HepG2 (cell line): ENCODE results near the gene RBCK1. TPM values are rescaled to one million over a fixed set of nuclear protein-coding genes. Genes with fewer than 3 reads are reported as not detected.

ENCODE experiments used
- ATAC-seq: fragments of 200-7000 bp; cut with Tn5 transposase; 3 replicates; pipeline ENCODE4 v1.9.1; 2020; ENCODE audit warnings: mild to moderate bottlenecking, moderate library complexity
- BruUV-seq: library from RNA; stranded (reverse); fragments of 400-500 nt; replicated peaks from 2 replicates; lab custom pipeline; 2021; lab: Mats Ljungman, UMichigan
- CTCF ChIA-PET: fragments of 300-600 bp; formaldehyde crosslinking; extraction: SDS; loops from one replicate; lab custom pipeline; 2021; ENCODE audit warnings: low total read pairs, inconsistent platforms, low intra/inter-chr PET ratio; lab: Yijun Ruan, JAX
- POLR2A ChIA-PET: fragments of 350-600 bp; sonication (Branson Sonifier 250); formaldehyde crosslinking; loops from one replicate; lab custom pipeline; 2020; ENCODE audit warnings: antibody characterized with exemption, inconsistent platforms; lab: Yijun Ruan, JAX
- DNase-seq: peaks from one replicate; pipeline ENCODE4 v3.0.0-alpha.2; 2015; ENCODE audit warnings: low spot score
- FAIRE-seq: peaks from 3 replicates; lab custom pipeline; 2011; peaks lifted over from hg19 to GRCh38; lab: Jason Lieb, UNC
- H2AFZ ChIP-seq: one replicate; pipeline ENCODE4 v1.6.1; 2011; ENCODE audit warnings: low read length, inconsistent platforms
- H3K27ac ChIP-seq: fragments of 300-600 bp; 3 replicates; pipeline ENCODE4 v1.8.0; 2011; ENCODE audit warnings: mixed run types, mild to moderate bottlenecking, mixed read lengths, low read length, inconsistent platforms; ENCODE audit not compliant: insufficient read depth; ENCODE audit errors: extremely low read length
- H3K27me3 ChIP-seq, 2 experiments: fragments of 200-600 bp in 1 of 2; 2 replicates in 1 of 2; 3 replicates in 1 of 2; pipeline versions ENCODE4 v1.6.0 to v1.8.0; 2011; ENCODE audit warnings: low read length in 2 of 2, mild to moderate bottlenecking in 2 of 2, moderate library complexity in 2 of 2, inconsistent platforms in 1 of 2; ENCODE audit not compliant: insufficient read depth in 2 of 2, control insufficient read depth in 1 of 2
- H3K36me3 ChIP-seq, 2 experiments: fragments of 200-600 bp in 1 of 2; replicated peaks in 1 of 2; 2 replicates in 1 of 2; 3 replicates in 1 of 2; pipeline versions ENCODE4 v1.5.1 to v1.8.0; 2011; ENCODE audit warnings: low read length in 2 of 2, inconsistent platforms in 1 of 2; ENCODE audit not compliant: insufficient read depth in 2 of 2, control insufficient read depth in 1 of 2
- H3K4me1 ChIP-seq: 2 replicates; pipeline ENCODE4 v1.5.1; 2012; ENCODE audit warnings: low read length, inconsistent platforms; ENCODE audit not compliant: insufficient read depth
- H3K4me2 ChIP-seq: 2 replicates; pipeline ENCODE4 v1.6.0; 2011; ENCODE audit warnings: low read depth, low read length, inconsistent platforms
- H3K4me3 ChIP-seq, 3 experiments: fragments of 200-600 bp in 1 of 3; sonication (generic), shearing (Covaris generic) in 1 of 3; replicated peaks in 1 of 3; 2 replicates each; pipeline ENCODE4 v1.5.1; 2011 to 2016; ENCODE audit warnings: low read length in 3 of 3, inconsistent platforms in 2 of 3, low read depth in 2 of 3, mild to moderate bottlenecking in 2 of 3, control low read depth in 1 of 3, mixed read lengths in 1 of 3; ENCODE audit not compliant: insufficient read depth in 1 of 3
- H3K79me2 ChIP-seq: one replicate; pipeline ENCODE4 v1.6.1; 2011; ENCODE audit warnings: low read length, inconsistent platforms; ENCODE audit not compliant: insufficient read depth
- H3K9ac ChIP-seq: 2 replicates; pipeline ENCODE4 v1.6.0; 2011; ENCODE audit warnings: mild to moderate bottlenecking, low read depth, low read length, inconsistent platforms; ENCODE audit not compliant: insufficient read depth
- H3K9me3 ChIP-seq: 2 replicates; pipeline ENCODE4 v1.5.1; 2012; ENCODE audit warnings: mild to moderate bottlenecking, low read length
- H4K20me1 ChIP-seq: 2 replicates; pipeline ENCODE4 v1.6.0; 2011; ENCODE audit warnings: inconsistent platforms, mild to moderate bottlenecking, low read length, moderate library complexity; ENCODE audit not compliant: insufficient read depth
- CHCHD3 ChIP-seq: sonication (generic); formaldehyde crosslinking; IDR thresholded peaks from 2 replicates; pipeline ENCODE4 v1.8.0; 2022; ENCODE audit warnings: mild to moderate bottlenecking, missing genetic modification reagents, moderate library complexity
- ERF ChIP-seq: IDR thresholded peaks from 2 replicates; pipeline ENCODE4 v1.6.1; 2018; ENCODE audit warnings: missing biosample characterization, missing genetic modification reagents
- GATAD2A ChIP-seq: IDR thresholded peaks from 2 replicates; pipeline ENCODE4 v1.6.1; 2016
- GZF1 ChIP-seq: sonication (generic); formaldehyde crosslinking; IDR thresholded peaks from 2 replicates; pipeline ENCODE4 v1.5.1; 2020; ENCODE audit warnings: mild to moderate bottlenecking, missing genetic modification reagents
- IKZF1 ChIP-seq: fragments of 450-650 bp; IDR thresholded peaks from 2 replicates; pipeline ENCODE4 v1.7.1; 2016
- JARID2 ChIP-seq: sonication (generic); formaldehyde crosslinking; IDR thresholded peaks from 2 replicates; pipeline ENCODE4 v1.8.1; 2023; ENCODE audit warnings: missing genetic modification reagents, inconsistent platforms; ENCODE audit not compliant: insufficient replicate concordance
- KAT7 ChIP-seq: IDR thresholded peaks from 2 replicates; pipeline ENCODE4 v1.6.1; 2018; ENCODE audit warnings: borderline replicate concordance, missing compliant biosample characterization
- MAX ChIP-seq: IDR thresholded peaks from 2 replicates; pipeline ENCODE4 v1.6.1; 2012; ENCODE audit warnings: inconsistent platforms
- MBD4 ChIP-seq: IDR thresholded peaks from 2 replicates; pipeline ENCODE4 v1.6.1; 2012; ENCODE audit warnings: low read length, inconsistent platforms, borderline replicate concordance
- MED13 ChIP-seq: sonication (generic); formaldehyde crosslinking; IDR thresholded peaks from 2 replicates; pipeline ENCODE4 v1.5.0; 2020; ENCODE audit warnings: missing genetic modification reagents
- MXD3 ChIP-seq: IDR thresholded peaks from 2 replicates; pipeline ENCODE4 v1.6.1; 2016; ENCODE audit warnings: mild to moderate bottlenecking, missing biosample characterization, missing genetic modification reagents
- MYC ChIP-seq: sonication (generic); formaldehyde crosslinking; IDR thresholded peaks from 2 replicates; pipeline ENCODE4 v1.9.0; 2021; ENCODE audit warnings: missing genetic modification reagents, borderline replicate concordance
- NFYC ChIP-seq: IDR thresholded peaks from 2 replicates; pipeline ENCODE4 v1.6.1; 2016; ENCODE audit warnings: missing genetic modification reagents, missing compliant biosample characterization
- NRL ChIP-seq: sonication (generic); formaldehyde crosslinking; IDR thresholded peaks from 2 replicates; pipeline ENCODE4 v1.5.0; 2020; ENCODE audit warnings: missing genetic modification reagents, mild to moderate bottlenecking, moderate library complexity, borderline replicate concordance
- REXO4 ChIP-seq: sonication (generic); formaldehyde crosslinking; IDR thresholded peaks from 2 replicates; pipeline ENCODE4 v1.8.0; 2022; ENCODE audit warnings: missing genetic modification reagents, mild to moderate bottlenecking, borderline replicate concordance
- SNRNP70 ChIP-seq: fragments of 200-400 bp; formaldehyde crosslinking; IDR thresholded peaks from 2 replicates; pipeline ENCODE4 v1.6.1; 2017; ENCODE audit warnings: mild to moderate bottlenecking, low read depth, low read length, moderate library complexity
- SOX13 ChIP-seq, 3 experiments: fragments of 450-650 bp in 1 of 3; sonication (generic) in 1 of 3; formaldehyde crosslinking in 1 of 3; IDR thresholded peaks in 2 of 3; conservative IDR thresholded peaks in 1 of 3; 2 replicates each; pipeline versions ENCODE4 v1.5.0 to v1.6.1; 2016 to 2020; ENCODE audit warnings: antibody characterized with exemption in 1 of 3, mild to moderate bottlenecking in 1 of 3, missing compliant biosample characterization in 1 of 3, missing genetic modification reagents in 1 of 3, moderate library complexity in 1 of 3
- SUZ12 ChIP-seq: fragments of 150-350 bp; IDR thresholded peaks from 2 replicates; pipeline ENCODE4 v1.6.1; 2014; ENCODE audit warnings: low read depth, low read length
- SYNCRIP ChIP-seq: fragments of 200-400 bp; formaldehyde crosslinking; IDR thresholded peaks from 2 replicates; pipeline ENCODE4 v1.6.1; 2018; ENCODE audit warnings: mild to moderate bottlenecking, low read depth, low read length; ENCODE audit not compliant: insufficient read depth
- TEAD3 ChIP-seq: optimal IDR thresholded peaks from 2 replicates; pipeline ENCODE3; 2016; ENCODE audit warnings: borderline replicate concordance
- ZFP82 ChIP-seq: sonication (generic); formaldehyde crosslinking; IDR thresholded peaks from 2 replicates; pipeline ENCODE4 v1.5.1; 2020; ENCODE audit warnings: mild to moderate bottlenecking, missing genetic modification reagents, borderline replicate concordance
- ZNF552 ChIP-seq: sonication (generic); formaldehyde crosslinking; IDR thresholded peaks from 2 replicates; pipeline ENCODE4 v1.9.0; 2022; ENCODE audit warnings: missing genetic modification reagents, mild to moderate bottlenecking, borderline replicate concordance
- ZNF564 ChIP-seq: sonication (generic); formaldehyde crosslinking; IDR thresholded peaks from 2 replicates; pipeline ENCODE4 v1.8.1; 2023; ENCODE audit warnings: mild to moderate bottlenecking, missing genetic modification reagents
- ZNF607 ChIP-seq: sonication (generic); formaldehyde crosslinking; IDR thresholded peaks from 2 replicates; pipeline ENCODE4 v1.5.1; 2020; ENCODE audit warnings: missing genetic modification reagents, mild to moderate bottlenecking, borderline replicate concordance
- ZNF703 ChIP-seq: sonication (generic); formaldehyde crosslinking; IDR thresholded peaks from 2 replicates; pipeline ENCODE4 v1.5.1; 2020; ENCODE audit warnings: missing genetic modification reagents, mild to moderate bottlenecking, moderate library complexity, borderline replicate concordance
- WGBS: methylation state at CpG from one replicate; pipeline ENCODE4 v1.1.6; 2017; ENCODE audit warnings: low lambda C conversion rate; 5-methylcytosine and 5-hydroxymethylcytosine counted together
- in situ Hi-C: cut with HindIII; loops from 2 replicates; pipeline ENCODE4 v1.10.0; 2017; ENCODE audit warnings: low pct_unique_long_range_greater_than_20kb; ENCODE audit not compliant: extremely low pct_ligation_motif_present
- intact Hi-C: fragments of 100-400 bp; cut with micrococcal nuclease; formaldehyde crosslinking; loops from one replicate; pipeline ENCODE4 v1.10.0; 2022; ENCODE audit not compliant: unreplicated experiment
- polyA plus RNA-seq, 8 experiments: library from polyadenylated mRNA; depleted of rRNA in 3 of 8; stranded (reverse) in 7 of 8; unstranded in 1 of 8; fragments of >200 nt; fragmentation: Illumina TruSeq in 4 of 8; extraction: Trizol in 4 of 8; gene quantifications; 2 replicates each; pipeline versions ENCODE4 v1.2.1 to v1.2.3, GENCODE V29; 2011 to 2016; ENCODE audit warnings: low read depth in 4 of 8, missing spikeins in 1 of 8, mixed read lengths in 1 of 8; ENCODE audit not compliant: insufficient read depth in 1 of 8
- total RNA-seq, 5 experiments: library from RNA; depleted of rRNA; stranded (reverse); fragments of >200 nt; fragmentation: Illumina TruSeq; extraction: Trizol; gene quantifications; 2 replicates each; pipeline ENCODE4 v1.2.3, GENCODE V29; 2016; ENCODE audit warnings: low read depth in 1 of 5

RBCK1 gene
- total and polyA plus RNA-seq, 2 of the 13 experiments (the other 11 are each of a cell fraction or from before 2014, with no cell fraction given): 149 to 215 TPM

GRCh38 chr20:380763-381580 lies 27.1 kb upstream of the RBCK1 start:
- intact Hi-C loops (loop anchor here (1.0 kb wide), 2 partner anchors 10 to 19 kb away; no protein-coding TSS in a partner anchor), in situ Hi-C loops (no loop called here)
- no peak for FAIRE-seq
- POLR2A ChIA-PET: interaction anchor here (0.7 to 29.0 kb wide), 16 partner anchors 17 to 264 kb away, joined by 3 to 1587 read pairs (median 4); partner anchors contain the start of genes NRSN2, RBCK1 and TBC1D20
- Histone ChIP-seq H3K4me1 (peaks cover 70% of the 10 kb centered on the region), H3K4me2 (peak overlapping the region; percentile 93), H3K9me3 (no peaks in the 10 kb centered on the region), H2AFZ (no peak overlapping the region), H3K27me3 (no peaks in the 10 kb centered on the region; a peak in 1 of 5 replicates), H3K27ac (peak overlapping the region; percentile 93), H3K36me3 (peaks cover 4 to 36% of the 10 kb centered on the region in 2 experiments; a peak in 4 of 5 replicates), H3K9ac (peak overlapping the region; percentile 99), H3K79me2 (peaks cover 53% of the 10 kb centered on the region), H4K20me1 (peaks cover 21% of the 10 kb centered on the region), H3K4me3 (peak overlapping the region; percentile 93 to 98 (median 97))
- peak; percentile 86 for DNase-seq
- CTCF ChIA-PET: interaction anchor here (1.5 kb wide), 1 partner anchor 18 kb away, joined by 10 read pairs; no protein-coding TSS in a partner anchor
- peak; percentile 81 for ATAC-seq
- BruUV-seq: no TSS peak
- under 1% methylated on average over 36 of the region's 93 CpGs for WGBS
- TF ChIP-seq GATAD2A (CRISPR knock-in tag) (peak; percentile 84; the same call in 1 of the 2 replicates), ZNF564 (CRISPR knock-in tag) (peak; percentile 84), KAT7 (CRISPR knock-in tag) (no peak; the same call in 1 of the 2 replicates), MBD4 (no peak), TEAD3 (CRISPR knock-in tag) (no peak), ZNF607 (CRISPR knock-in tag) (peak; percentile 61; the same call in 1 of the 2 replicates), CHCHD3 (no peak), ZFP82 (CRISPR knock-in tag) (no peak), JARID2 (peak; percentile 55), NFYC (peak; percentile 14), SUZ12 (no peak), IKZF1 (no peak), ZNF703 (peak; percentile 95; the same call in 1 of the 2 replicates), SOX13 (IDR thresholded peaks at IDR 0.05) (no peak), SOX13 (CRISPR knock-in tag; conservative IDR thresholded peaks at IDR 0.05 in 1 of 2, IDR thresholded peaks at IDR 0.05 in 1 of 2) (peak in 1 of 2 experiments; percentile 59; a peak in 2 of 4 replicates), NRL (CRISPR knock-in tag) (peak; percentile 81), MXD3 (CRISPR knock-in tag) (peak; percentile 83), SNRNP70 (no peak), SYNCRIP (no peak), REXO4 (CRISPR knock-in tag) (peak; percentile 76; the same call in 1 of the 2 replicates), MED13 (CRISPR knock-in tag) (peak; percentile 91; the same call in 1 of the 2 replicates), ERF (CRISPR knock-in tag) (peak; percentile 67), ZNF552 (peak; percentile 83), GZF1 (peak; percentile 48; the same call in 1 of the 2 replicates), MAX (peak; percentile 80), MYC (peak; percentile 85)
